ENCODE results near the gene DUSP2. TPM values are rescaled to one million over a fixed set of nuclear protein-coding genes. Genes with fewer than 3 reads are reported as not detected.

The DUSP2 gene
- total RNA-seq, 1 donor = 3.3 TPM

GRCh38 chr2:96118698-96119388, 26.4 kb downstream of the DUSP2 start:
- Histone ChIP-seq H3K4me1 (ENCODE audit: insufficient read depth, low read length) (no peaks in the 10 kb centered on the region), H3K9me3 (ENCODE audit: low read depth, low read length) (no peaks in the 10 kb centered on the region), H3K36me3 (ENCODE audit: insufficient read depth, low read length) (no peaks in the 10 kb centered on the region), H3K4me3 (ENCODE audit: insufficient read depth, low read length) (no peak overlapping the region), H2AFZ (ENCODE audit: low read length) (no peak overlapping the region), H3K27me3 (ENCODE audit: insufficient read depth, low read length) (peaks cover 75% of the 10 kb centered on the region), H3K27ac (ENCODE audit: low read depth, low read length) (no peak overlapping the region), H3K4me2 (ENCODE audit: insufficient read depth, low read length) (no peak overlapping the region), H4K20me1 (ENCODE audit: insufficient read depth, low read length) (no peaks in the 10 kb centered on the region), H3K79me2 (ENCODE audit: insufficient read depth, low read length) (no peaks in the 10 kb centered on the region)
- TF ChIP-seq CTCF (IDR thresholded peaks at IDR 0.05; ENCODE audit: extremely low read depth, low read depth, low read length) = no peak
- peak; percentile 80 for DNase-seq (ENCODE audit: insufficient read length, low spot score, missing footprints)

GRCh38 chr2:96117701-96118588, 27.3 kb downstream of the DUSP2 start:
- H3K9me3 ChIP-seq (ENCODE audit: low read depth, low read length) = no peaks in the 10 kb centered on the region
- H3K4me1 ChIP-seq (ENCODE audit: insufficient read depth, low read length) = no peaks in the 10 kb centered on the region
- H3K79me2 ChIP-seq (ENCODE audit: insufficient read depth, low read length) = no peaks in the 10 kb centered on the region
- no peak overlapping the region for H2AFZ ChIP-seq (ENCODE audit: low read length)
- DNase-seq (ENCODE audit: insufficient read length, low spot score, missing footprints) = peak; percentile 84
- no peak overlapping the region for H3K27ac ChIP-seq (ENCODE audit: low read depth, low read length)
- H3K27me3 ChIP-seq (ENCODE audit: insufficient read depth, low read length) = peaks cover 70% of the 10 kb centered on the region
- no peaks in the 10 kb centered on the region for H4K20me1 ChIP-seq (ENCODE audit: insufficient read depth, low read length)
- no peak overlapping the region for H3K4me2 ChIP-seq (ENCODE audit: insufficient read depth, low read length)
- H3K4me3 ChIP-seq (ENCODE audit: insufficient read depth, low read length) = no peak overlapping the region
- TF ChIP-seq CTCF (IDR thresholded peaks at IDR 0.05; ENCODE audit: extremely low read depth, low read depth, low read length) = no peak
- H3K36me3 ChIP-seq (ENCODE audit: insufficient read depth, low read length) = no peaks in the 10 kb centered on the region

DNA sequence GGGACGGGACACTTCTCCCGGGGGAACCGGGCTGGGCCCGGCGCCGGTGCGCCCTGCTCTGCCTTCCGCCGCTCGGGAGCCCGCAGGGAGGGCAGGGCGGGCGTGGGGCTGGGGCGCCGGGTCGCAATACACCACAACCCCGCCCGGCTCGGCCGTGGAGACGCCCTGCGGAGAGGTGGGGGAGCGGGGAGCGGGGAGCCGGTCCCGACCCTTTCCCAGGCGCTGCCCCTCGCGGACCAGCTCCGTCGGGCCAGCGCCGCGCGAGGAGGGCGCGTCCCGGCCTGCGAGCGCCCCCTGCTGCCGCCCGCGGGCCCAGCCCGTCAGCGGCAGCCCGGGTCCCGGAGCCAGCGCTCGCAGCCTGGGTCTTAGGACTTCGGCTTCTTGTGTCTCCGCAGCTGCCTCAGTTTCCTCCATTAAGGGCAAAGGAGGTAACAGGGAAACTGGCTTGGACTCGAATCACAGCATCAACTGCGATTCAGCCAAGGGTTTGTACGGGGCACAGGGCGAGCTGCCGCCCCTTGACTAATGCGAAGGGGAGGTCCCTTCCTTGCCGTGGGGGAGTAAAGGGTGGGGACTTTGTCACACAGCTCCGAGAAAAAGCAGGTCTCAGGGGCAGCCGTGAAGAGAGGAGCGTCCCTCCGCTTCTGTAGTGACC, 28.2 kb downstream of the DUSP2 start:
- peak overlapping the region; percentile 28 for H3K4me3 ChIP-seq (ENCODE audit: insufficient read depth, low read length)
- H2AFZ ChIP-seq (ENCODE audit: low read length) = no peak overlapping the region
- DNase-seq (ENCODE audit: insufficient read length, low spot score, missing footprints) = peak; percentile 100

More for the DNA sequence above, 28.2 kb downstream of the DUSP2 start:
- Histone ChIP-seq H4K20me1 (ENCODE audit: insufficient read depth, low read length) (no peaks in the 10 kb centered on the region), H3K9me3 (ENCODE audit: low read depth, low read length) (no peaks in the 10 kb centered on the region), H3K27ac (ENCODE audit: low read depth, low read length) (no peak overlapping the region), H3K36me3 (ENCODE audit: insufficient read depth, low read length) (no peaks in the 10 kb centered on the region), H3K4me1 (ENCODE audit: insufficient read depth, low read length) (no peaks in the 10 kb centered on the region), H3K79me2 (ENCODE audit: insufficient read depth, low read length) (no peaks in the 10 kb centered on the region), H3K27me3 (ENCODE audit: insufficient read depth, low read length) (peaks cover 63% of the 10 kb centered on the region), H3K4me2 (ENCODE audit: insufficient read depth, low read length) (peak overlapping the region; percentile 57)
- TF ChIP-seq CTCF (IDR thresholded peaks at IDR 0.05; ENCODE audit: extremely low read depth, low read depth, low read length) = peak; percentile 59

All from osteoblast (primary cell).